ENCODE data around the gene ATP5PD.

GRCh38 chr17:75024686-75025397 is 21.9 kb downstream of the ATP5PD start:
- TF ChIP-seq, protein P1, sequence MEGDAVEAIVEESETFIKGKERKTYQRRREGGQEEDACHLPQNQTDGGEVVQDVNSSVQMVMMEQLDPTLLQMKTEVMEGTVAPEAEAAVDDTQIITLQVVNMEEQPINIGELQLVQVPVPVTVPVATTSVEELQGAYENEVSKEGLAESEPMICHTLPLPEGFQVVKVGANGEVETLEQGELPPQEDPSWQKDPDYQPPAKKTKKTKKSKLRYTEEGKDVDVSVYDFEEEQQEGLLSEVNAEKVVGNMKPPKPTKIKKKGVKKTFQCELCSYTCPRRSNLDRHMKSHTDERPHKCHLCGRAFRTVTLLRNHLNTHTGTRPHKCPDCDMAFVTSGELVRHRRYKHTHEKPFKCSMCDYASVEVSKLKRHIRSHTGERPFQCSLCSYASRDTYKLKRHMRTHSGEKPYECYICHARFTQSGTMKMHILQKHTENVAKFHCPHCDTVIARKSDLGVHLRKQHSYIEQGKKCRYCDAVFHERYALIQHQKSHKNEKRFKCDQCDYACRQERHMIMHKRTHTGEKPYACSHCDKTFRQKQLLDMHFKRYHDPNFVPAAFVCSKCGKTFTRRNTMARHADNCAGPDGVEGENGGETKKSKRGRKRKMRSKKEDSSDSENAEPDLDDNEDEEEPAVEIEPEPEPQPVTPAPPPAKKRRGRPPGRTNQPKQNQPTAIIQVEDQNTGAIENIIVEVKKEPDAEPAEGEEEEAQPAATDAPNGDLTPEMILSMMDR (IDR thresholded peaks at IDR 0.05; ENCODE audit: borderline replicate concordance, extremely low read depth, low read length, poor library complexity, severe bottlenecking) = no peak
- TF ChIP-seq EZH2 (IDR thresholded peaks at IDR 0.05; ENCODE audit: borderline replicate concordance, low read depth, low read length, severe bottlenecking) = no peak
